ENCODE data around the gene PFKFB3.

The PFKFB3 gene

GRCh38 chr10:6202684-6203330, at the start of gene PFKFB3 (continued):
- TF ChIP-seq ZNF600 (tag by site-specific recombination; IDR thresholded peaks at IDR 0.05) (peak; percentile 92), KLF7 (tag by site-specific recombination; IDR thresholded peaks at IDR 0.05; ENCODE audit: borderline replicate concordance) (peak; percentile 63; the same call in 1 of the 2 replicates), ZNF433 (tag by site-specific recombination; IDR thresholded peaks at IDR 0.05; ENCODE audit: low read depth) (no peak), ZNF561 (tag by site-specific recombination; IDR thresholded peaks at IDR 0.05; ENCODE audit: borderline replicate concordance) (no peak; the same call in none of the 2 replicates), ZNF629 (tag by site-specific recombination; IDR thresholded peaks at IDR 0.05) (peak; percentile 76), ZNF449 (tag by site-specific recombination; IDR thresholded peaks at IDR 0.05) (peak; percentile 67), ZNF548 (tag by site-specific recombination; IDR thresholded peaks at IDR 0.05) (no peak), IKZF3 (tag by site-specific recombination; IDR thresholded peaks at IDR 0.05) (peak; percentile 72), AEBP2 (tag by site-specific recombination; IDR thresholded peaks at IDR 0.05; ENCODE audit: borderline replicate concordance) (no peak), GFI1B (tag by site-specific recombination; IDR thresholded peaks at IDR 0.05) (no peak), ZNF391 (tag by site-specific recombination; IDR thresholded peaks at IDR 0.05; ENCODE audit: borderline replicate concordance, low read depth) (peak; percentile 87), ZNF19 (tag by site-specific recombination; IDR thresholded peaks at IDR 0.05; ENCODE audit: low read depth) (no peak), ZFHX2 (tag by site-specific recombination; conservative IDR thresholded peaks at IDR 0.05) (peak; percentile 89), ZNF791 (tag by site-specific recombination; IDR thresholded peaks at IDR 0.05) (no peak), ZBTB17 (tag by site-specific recombination; IDR thresholded peaks at IDR 0.05) (peak; percentile 85), ZNF555 (tag by site-specific recombination; conservative IDR thresholded peaks at IDR 0.05) (no peak), ZNF223 (tag by site-specific recombination; IDR thresholded peaks at IDR 0.05) (no peak), ZNF26 (tag by site-specific recombination; IDR thresholded peaks at IDR 0.05) (no peak), ZNF777 (tag by site-specific recombination; IDR thresholded peaks at IDR 0.05; ENCODE audit: borderline replicate concordance) (no peak), HOXA7 (CRISPR knock-in tag; IDR thresholded peaks at IDR 0.05; ENCODE audit: borderline replicate concordance) (no peak), GLIS2 (tag by site-specific recombination; IDR thresholded peaks at IDR 0.05) (peak; percentile 93), ZNF354C (tag by site-specific recombination; IDR thresholded peaks at IDR 0.05; ENCODE audit: borderline replicate concordance, low read depth) (no peak), ZNF350 (tag by site-specific recombination; IDR thresholded peaks at IDR 0.05) (no peak), TRIM28 (IDR thresholded peaks at IDR 0.05; ENCODE audit: borderline replicate concordance, low read length) (no peak), ZNF677 (tag by site-specific recombination; IDR thresholded peaks at IDR 0.05) (no peak), MYNN (tag by site-specific recombination; IDR thresholded peaks at IDR 0.05; ENCODE audit: borderline replicate concordance) (no peak), ZFP3 (tag by site-specific recombination; IDR thresholded peaks at IDR 0.05; ENCODE audit: low read depth) (no peak), ZBTB6 (tag by site-specific recombination; IDR thresholded peaks at IDR 0.05) (peak; percentile 50; the same call in 1 of the 2 replicates), ZNF830 (tag by site-specific recombination; IDR thresholded peaks at IDR 0.05; ENCODE audit: low read depth) (no peak), ZFP69B (tag by site-specific recombination; IDR thresholded peaks at IDR 0.05) (peak; percentile 47; the same call in 1 of the 2 replicates), ZXDB (tag by site-specific recombination; IDR thresholded peaks at IDR 0.05) (peak; percentile 87), ZNF747 (tag by site-specific recombination; IDR thresholded peaks at IDR 0.05) (no peak), ZNF214 (tag by site-specific recombination; IDR thresholded peaks at IDR 0.05; ENCODE audit: borderline replicate concordance) (no peak), ZNF155 (tag by site-specific recombination; IDR thresholded peaks at IDR 0.05) (no peak), ZNF18 (tag by site-specific recombination; IDR thresholded peaks at IDR 0.05) (no peak)
